OCI-LY3 (cell line): ENCODE data around the gene BBS1.

Source experiments
- H2AFZ ChIP-seq: fragments of 200-600, 300-600 bp; shearing (Covaris generic); 2 replicates; pipeline ENCODE4 v1.6.0; 2014; ENCODE audit warnings: antibody characterized with exemption, low read depth, low read length
- H3K27ac ChIP-seq: fragments of 200-600, 300-600 bp; sonication (generic); 2 replicates; pipeline ENCODE4 v1.5.1; 2014; ENCODE audit warnings: mild to moderate bottlenecking, low read length, moderate library complexity, mixed read lengths
- H3K27me3 ChIP-seq: fragments of 200-600, 300-600 bp; sonication (generic); 2 replicates; pipeline ENCODE4 v1.6.1; 2014; ENCODE audit warnings: low read depth, low read length, mixed read lengths
- H3K36me3 ChIP-seq: fragments of 200-600, 300-600 bp; sonication (generic); replicated peaks from 2 replicates; pipeline ENCODE3; 2014; ENCODE audit warnings: low read depth, low read length, mixed read lengths
- H3K4me1 ChIP-seq: fragments of 300-600, 200-600 bp; sonication (generic); 2 replicates; pipeline ENCODE4 v1.6.1; 2014; ENCODE audit warnings: low read length, mixed read lengths
- H3K4me2 ChIP-seq: fragments of 200-600, 300-600 bp; sonication (generic); 2 replicates; pipeline ENCODE4 v1.6.1; 2014; ENCODE audit warnings: low read length, mixed read lengths
- H3K4me3 ChIP-seq: fragments of 300-600, 200-600 bp; sonication (generic); 2 replicates; pipeline ENCODE4 v1.5.1; 2014; ENCODE audit warnings: antibody characterized with exemption, mild to moderate bottlenecking, low read length, moderate library complexity
- H3K79me2 ChIP-seq: fragments of 300-600, 200-600 bp; shearing (Covaris generic); 2 replicates; pipeline ENCODE4 v1.6.1; 2014; ENCODE audit warnings: mild to moderate bottlenecking, low read length, mixed read lengths
- H3K9ac ChIP-seq: fragments of 300-600, 200-600 bp; shearing (Covaris generic); 2 replicates; pipeline ENCODE4 v1.6.0; 2014; ENCODE audit warnings: mild to moderate bottlenecking, low read length, moderate library complexity
- H3K9me3 ChIP-seq: fragments of 200-600, 300-600 bp; shearing (Covaris generic); 2 replicates; pipeline ENCODE4 v1.6.1; 2014; ENCODE audit warnings: low read length, mixed read lengths; ENCODE audit not compliant: insufficient read depth
- H4K20me1 ChIP-seq: fragments of 200-600, 300-600 bp; sonication (generic); 2 replicates; pipeline ENCODE4 v1.6.1; 2016; ENCODE audit warnings: low read length, mixed read lengths; ENCODE audit not compliant: insufficient read depth
- EZH2phosphoT487 ChIP-seq: fragments of 200-600 bp; shearing (Covaris generic); IDR thresholded peaks from 2 replicates; pipeline ENCODE4 v1.6.1; 2018; ENCODE audit warnings: antibody characterized with exemption, mixed run types, low read depth
- TF ChIP-seq, protein P1 (sequence below): fragments of 200-600, 300-600 bp; sonication (generic); IDR thresholded peaks from 2 replicates; pipeline ENCODE4 v1.5.1; 2014; ENCODE audit warnings: antibody characterized with exemption, low read length, low read depth

The BBS1 gene

DNA sequence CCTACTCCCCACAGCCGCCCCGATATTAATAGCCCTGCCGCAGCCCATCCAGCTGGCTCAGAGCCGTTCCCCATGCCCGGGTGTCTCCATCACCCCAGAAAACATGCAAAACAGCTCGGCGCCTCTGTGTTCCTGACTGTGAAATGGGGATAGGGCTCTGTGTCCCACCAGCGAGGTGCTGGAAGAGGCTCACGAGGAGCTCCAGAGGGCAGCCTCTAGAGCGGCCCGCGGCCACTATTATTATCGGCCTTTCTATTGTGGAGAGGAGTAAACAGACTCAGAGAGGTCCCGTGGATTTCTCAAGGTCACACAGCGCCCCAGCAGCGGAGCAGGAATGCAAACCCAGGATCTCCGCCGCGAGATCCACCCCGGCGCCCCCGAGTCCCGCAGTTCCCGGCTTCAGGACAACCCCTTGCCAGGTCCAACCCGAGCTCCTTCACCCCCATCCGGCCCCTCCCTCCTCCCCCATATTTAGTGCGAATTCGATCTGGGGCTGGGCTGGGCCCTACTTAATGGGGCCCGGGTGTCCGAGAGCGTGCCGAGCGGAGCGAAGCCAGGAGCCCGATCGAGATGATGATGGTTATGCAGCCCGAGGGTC, 36.0 kb downstream of the BBS1 start, which contains the start of gene ACTN3:
ACTN3 (plus strand) TSS at position 536 of the 598 bp plus-strand sequence; CDS start at position 571, 35 bp downstream.
- peak within 1 kb of the TSS; percentile 89 for H2AFZ ChIP-seq
- no peaks in the 10 kb centered on the region for H4K20me1 ChIP-seq
- H3K9me3 ChIP-seq, result no peaks in the 10 kb centered on the region
- H3K4me3 ChIP-seq, result peak within 1 kb of the TSS; percentile 82
- 0 out of 2 replicates have a peak, but pooled peaks cover 4% of the 10 kb centered on the region for H3K27me3 ChIP-seq
- peak within 1 kb of the TSS; percentile 96 for H3K4me2 ChIP-seq
- TF ChIP-seq, protein P1, sequence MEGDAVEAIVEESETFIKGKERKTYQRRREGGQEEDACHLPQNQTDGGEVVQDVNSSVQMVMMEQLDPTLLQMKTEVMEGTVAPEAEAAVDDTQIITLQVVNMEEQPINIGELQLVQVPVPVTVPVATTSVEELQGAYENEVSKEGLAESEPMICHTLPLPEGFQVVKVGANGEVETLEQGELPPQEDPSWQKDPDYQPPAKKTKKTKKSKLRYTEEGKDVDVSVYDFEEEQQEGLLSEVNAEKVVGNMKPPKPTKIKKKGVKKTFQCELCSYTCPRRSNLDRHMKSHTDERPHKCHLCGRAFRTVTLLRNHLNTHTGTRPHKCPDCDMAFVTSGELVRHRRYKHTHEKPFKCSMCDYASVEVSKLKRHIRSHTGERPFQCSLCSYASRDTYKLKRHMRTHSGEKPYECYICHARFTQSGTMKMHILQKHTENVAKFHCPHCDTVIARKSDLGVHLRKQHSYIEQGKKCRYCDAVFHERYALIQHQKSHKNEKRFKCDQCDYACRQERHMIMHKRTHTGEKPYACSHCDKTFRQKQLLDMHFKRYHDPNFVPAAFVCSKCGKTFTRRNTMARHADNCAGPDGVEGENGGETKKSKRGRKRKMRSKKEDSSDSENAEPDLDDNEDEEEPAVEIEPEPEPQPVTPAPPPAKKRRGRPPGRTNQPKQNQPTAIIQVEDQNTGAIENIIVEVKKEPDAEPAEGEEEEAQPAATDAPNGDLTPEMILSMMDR, result no peak
- TF ChIP-seq EZH2phosphoT487, result no peak
- H3K79me2 ChIP-seq, result no peaks in the 10 kb centered on the region; the same call in 1 of the 2 replicates
- H3K4me1 ChIP-seq, result peaks cover 22% of the 10 kb centered on the region
- peak within 1 kb of the TSS; percentile 61 for H3K27ac ChIP-seq
- H3K9ac ChIP-seq, result peak within 1 kb of the TSS; percentile 84
- peaks cover 9% of the 10 kb centered on the region for H3K36me3 ChIP-seq

DNA sequence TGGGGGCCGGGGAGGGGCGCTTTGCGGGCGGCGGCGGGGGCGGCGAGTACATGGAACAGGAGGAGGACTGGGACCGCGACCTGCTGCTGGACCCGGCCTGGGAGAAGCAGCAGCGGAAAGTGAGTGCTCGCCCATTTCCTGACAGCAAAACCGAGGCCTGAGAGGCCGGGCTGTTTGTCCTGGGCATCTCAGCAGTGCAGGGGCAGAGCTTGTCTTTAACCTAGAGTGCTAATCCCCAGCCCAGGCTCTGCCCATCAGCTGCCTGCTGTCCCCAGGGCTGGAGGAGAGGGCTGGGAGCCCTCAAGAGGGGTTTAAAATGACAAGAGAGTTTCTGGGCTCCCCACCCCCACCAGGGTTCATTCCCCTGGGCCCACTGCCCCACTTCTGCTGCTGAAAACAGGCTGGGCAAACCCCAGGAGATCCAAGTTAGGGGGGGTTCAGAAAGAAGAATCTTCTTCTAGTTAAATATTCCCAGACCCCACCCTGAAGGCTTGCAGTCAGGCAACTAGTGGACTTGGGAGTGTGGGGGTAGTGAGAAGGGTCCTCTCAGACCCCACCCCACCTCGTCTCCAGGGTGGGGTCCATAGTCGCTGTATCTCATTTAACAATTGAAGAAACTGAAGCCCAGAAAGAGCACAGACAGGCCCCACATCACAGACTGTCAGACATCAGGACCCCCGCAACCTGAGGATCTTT, 36.7 kb downstream of the BBS1 start:
- TF ChIP-seq, protein P1, result no peak
- TF ChIP-seq EZH2phosphoT487, result no peak
- peak overlapping the region; percentile 84 for H3K9ac ChIP-seq
- no peaks in the 10 kb centered on the region; the same call in 1 of the 2 replicates for H3K79me2 ChIP-seq
- H3K4me1 ChIP-seq, result peaks cover 22% of the 10 kb centered on the region
- peak overlapping the region; percentile 96 for H3K4me2 ChIP-seq
- no peaks in the 10 kb centered on the region for H4K20me1 ChIP-seq
- H3K4me3 ChIP-seq, result peak overlapping the region; percentile 82
- peaks cover 9% of the 10 kb centered on the region for H3K36me3 ChIP-seq
- peak overlapping the region; percentile 89 for H2AFZ ChIP-seq
- no peak overlapping the region for H3K27ac ChIP-seq
- 0 out of 2 replicates have a peak, but pooled peaks cover 4% of the 10 kb centered on the region for H3K27me3 ChIP-seq
- no peaks in the 10 kb centered on the region for H3K9me3 ChIP-seq

DNA sequence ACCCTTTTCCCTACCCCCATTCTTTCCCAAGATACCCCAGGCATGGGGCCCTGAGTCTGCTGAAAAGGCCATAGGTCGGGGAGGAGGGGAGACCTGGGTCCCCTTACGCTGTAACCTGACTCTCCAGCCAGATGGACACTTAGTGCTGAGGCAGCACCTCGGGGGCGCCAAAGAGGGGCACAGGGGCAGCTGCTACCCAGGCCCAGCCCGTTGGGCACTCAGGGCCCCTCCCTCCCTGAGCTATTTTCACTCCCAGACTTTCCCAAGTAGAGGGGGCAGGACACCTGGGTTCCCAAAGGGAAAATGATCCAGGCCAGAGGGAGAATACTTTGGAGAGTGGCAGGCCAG, 37.2 kb downstream of the BBS1 start:
- Histone ChIP-seq H3K36me3 (peaks cover 5% of the 10 kb centered on the region), H4K20me1 (no peaks in the 10 kb centered on the region), H3K27ac (no peak overlapping the region), H3K27me3 (0 out of 2 replicates have a peak, but pooled peaks cover 4% of the 10 kb centered on the region), H3K9ac (peak overlapping the region; percentile 84; the same call in 1 of the 2 replicates), H2AFZ (no peak overlapping the region), H3K4me1 (peaks cover 22% of the 10 kb centered on the region), H3K4me2 (peak overlapping the region; percentile 96; the same call in 1 of the 2 replicates), H3K79me2 (no peaks in the 10 kb centered on the region; the same call in 1 of the 2 replicates), H3K9me3 (no peaks in the 10 kb centered on the region), H3K4me3 (peak overlapping the region; percentile 82; the same call in 1 of the 2 replicates)
- TF ChIP-seq, protein P1, result no peak
- no peak for TF ChIP-seq EZH2phosphoT487

DNA sequence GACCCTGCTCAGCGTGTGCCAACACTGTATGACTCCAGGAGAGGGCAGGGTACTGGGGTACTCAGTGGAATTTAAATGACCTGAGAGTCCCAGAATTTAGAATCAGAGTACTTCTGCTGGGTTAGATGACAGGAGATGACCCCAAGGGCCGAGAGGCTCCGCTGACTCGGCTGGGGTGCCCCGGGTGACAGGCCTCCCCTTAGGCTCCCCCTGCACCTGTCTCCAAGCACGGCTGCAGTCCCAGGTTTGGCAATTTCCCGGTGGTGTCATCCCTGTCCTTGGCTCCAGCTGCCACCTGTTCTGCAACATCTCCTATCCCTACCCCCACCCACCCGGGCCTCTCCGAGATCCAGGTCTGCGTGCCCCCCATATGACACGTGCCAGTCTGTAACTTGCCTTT, 37.6 kb downstream of the BBS1 start:
- no peak overlapping the region for H3K9ac ChIP-seq
- H3K36me3 ChIP-seq, result peaks cover under 1% of the 10 kb centered on the region
- TF ChIP-seq, protein P1, result no peak
- TF ChIP-seq EZH2phosphoT487, result no peak
- no peaks in the 10 kb centered on the region; the same call in 1 of the 2 replicates for H3K79me2 ChIP-seq
- H4K20me1 ChIP-seq, result no peaks in the 10 kb centered on the region
- H2AFZ ChIP-seq, result no peak overlapping the region
- no peak overlapping the region for H3K4me2 ChIP-seq
- no peak overlapping the region for H3K27ac ChIP-seq
- 0 out of 2 replicates have a peak, but pooled peaks cover 4% of the 10 kb centered on the region for H3K27me3 ChIP-seq
- no peak overlapping the region for H3K4me3 ChIP-seq
- H3K4me1 ChIP-seq, result peaks cover 22% of the 10 kb centered on the region
- H3K9me3 ChIP-seq, result no peaks in the 10 kb centered on the region
